Measurements from ENCODE around the gene LSR.

- no peak for TF ChIP-seq CTCF (IDR thresholded peaks at IDR 0.05)
- no peak for TF ChIP-seq POLR2A (IDR thresholded peaks at IDR 0.05)
Measured at GRCh38 chr19:35293808-35294207, 45.0 kb downstream of the LSR start.
